ENCODE measurements around the gene STXBP5L.

The STXBP5L gene

GRCh38 chr3:120983321-120983665 lies 75.3 kb downstream of the STXBP5L start:
- TF ChIP-seq TEAD4 (IDR thresholded peaks at IDR 0.05) (no peak), EP300 (IDR thresholded peaks at IDR 0.05; ENCODE audit: borderline replicate concordance) (no peak), NFIC (IDR thresholded peaks at IDR 0.05) (no peak), TAF1 (IDR thresholded peaks at IDR 0.05; ENCODE audit: low read depth) (no peak), USF1 (IDR thresholded peaks at IDR 0.05) (no peak), EGR1 (IDR thresholded peaks at IDR 0.05) (no peak)

GRCh38 chr3:120983841-120984240 lies 75.8 kb downstream of the STXBP5L start:
- TF ChIP-seq EP300 (IDR thresholded peaks at IDR 0.05; ENCODE audit: borderline replicate concordance) (no peak), YY1 (IDR thresholded peaks at IDR 0.05; ENCODE audit: low read depth) (no peak), ZBTB7A (IDR thresholded peaks at IDR 0.05; ENCODE audit: low read depth) (no peak), NFIC (IDR thresholded peaks at IDR 0.05) (no peak), REST (IDR thresholded peaks at IDR 0.05; ENCODE audit: low read depth) (no peak), RAD21 (IDR thresholded peaks at IDR 0.05; ENCODE audit: low read depth) (no peak), CEBPB (IDR thresholded peaks at IDR 0.05) (no peak), TCF12 (IDR thresholded peaks at IDR 0.05; ENCODE audit: low read depth) (no peak)

- TF ChIP-seq FOXM1 (IDR thresholded peaks at IDR 0.05; ENCODE audit: borderline replicate concordance, low read depth) (no peak), NFIC (IDR thresholded peaks at IDR 0.05) (no peak), YY1 (IDR thresholded peaks at IDR 0.05; ENCODE audit: low read depth) (no peak), TAF1 (IDR thresholded peaks at IDR 0.05; ENCODE audit: low read depth) (no peak)
Observed at GRCh38 chr3:120985242-120985641, 77.2 kb downstream of the STXBP5L start.

GRCh38 chr3:120988994-120989393 lies 81.0 kb downstream of the STXBP5L start:
- TF ChIP-seq REST (IDR thresholded peaks at IDR 0.05; ENCODE audit: low read depth), result no peak
- no peak for TF ChIP-seq TEAD4 (IDR thresholded peaks at IDR 0.05)
- TF ChIP-seq FOXM1 (IDR thresholded peaks at IDR 0.05; ENCODE audit: borderline replicate concordance, low read depth), result no peak
- TF ChIP-seq CREB1 (IDR thresholded peaks at IDR 0.05; ENCODE audit: low read depth), result no peak
- no peak for TF ChIP-seq USF1 (IDR thresholded peaks at IDR 0.05)
- no peak for TF ChIP-seq EGR1 (IDR thresholded peaks at IDR 0.05)

- TF ChIP-seq CREB1 (IDR thresholded peaks at IDR 0.05; ENCODE audit: low read depth) (no peak), ZBTB7A (IDR thresholded peaks at IDR 0.05; ENCODE audit: low read depth) (no peak), EGR1 (IDR thresholded peaks at IDR 0.05) (no peak), FOXM1 (IDR thresholded peaks at IDR 0.05; ENCODE audit: borderline replicate concordance, low read depth) (no peak), TAF1 (IDR thresholded peaks at IDR 0.05; ENCODE audit: low read depth) (no peak), TEAD4 (IDR thresholded peaks at IDR 0.05) (no peak), RAD21 (IDR thresholded peaks at IDR 0.05; ENCODE audit: low read depth) (no peak), EP300 (IDR thresholded peaks at IDR 0.05; ENCODE audit: borderline replicate concordance) (no peak), REST (IDR thresholded peaks at IDR 0.05; ENCODE audit: low read depth) (no peak), USF1 (IDR thresholded peaks at IDR 0.05) (no peak), YY1 (IDR thresholded peaks at IDR 0.05; ENCODE audit: low read depth) (no peak), MAX (IDR thresholded peaks at IDR 0.05) (no peak), NFIC (IDR thresholded peaks at IDR 0.05) (no peak), TCF12 (IDR thresholded peaks at IDR 0.05; ENCODE audit: low read depth) (no peak), CEBPB (IDR thresholded peaks at IDR 0.05) (no peak)
Observed at GRCh38 chr3:121018917-121019321, 110.9 kb downstream of the STXBP5L start.

All from Ishikawa (cell line).